ENCODE data around the gene ZNF275.
"Not testable (repeated sequence)": the region's sequence is repeated elsewhere in the genome, so short reads cannot be mapped to it uniquely, and the experiment has no call there.

Gene ZNF275

DNA sequence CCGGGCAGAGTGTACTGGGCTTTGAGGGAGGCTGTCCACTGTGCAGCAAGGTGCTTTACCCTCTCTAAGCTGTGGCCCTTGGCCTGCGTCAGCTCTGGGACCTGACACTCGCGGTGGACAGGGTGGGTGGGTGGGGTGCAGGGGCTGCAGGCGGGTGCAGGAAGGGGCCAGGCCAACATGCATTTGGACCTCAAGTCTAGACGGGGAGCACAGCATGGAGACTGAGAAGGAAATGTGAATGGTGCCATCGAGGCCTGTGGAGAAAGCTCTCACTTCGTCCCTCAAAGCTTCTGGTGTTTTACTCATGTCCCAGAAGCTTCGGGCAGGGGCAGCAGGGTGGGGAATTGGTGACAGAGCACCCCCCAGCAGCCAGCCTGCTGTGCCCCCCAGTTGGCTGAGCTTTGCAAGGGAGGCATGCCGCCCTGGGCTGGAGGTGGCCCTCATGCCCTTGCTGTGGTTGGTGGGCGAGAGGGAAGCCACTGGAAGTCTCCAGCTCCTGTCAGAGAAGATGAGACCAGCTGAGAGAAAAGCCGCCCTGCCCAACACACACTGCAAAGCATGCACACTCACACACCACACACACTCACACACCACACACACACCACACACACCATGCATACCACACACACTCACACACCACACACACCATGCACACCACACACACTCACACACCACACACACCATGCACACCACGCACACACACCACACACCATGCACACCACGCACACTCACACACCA is 54.9 kb downstream of the ZNF275 start:
- no peak for DNase-seq

- not testable (repeated sequence) for DNase-seq
Observed at GRCh38 chrX:153389460-153389768, 55.5 kb downstream of the ZNF275 start.

DNA sequence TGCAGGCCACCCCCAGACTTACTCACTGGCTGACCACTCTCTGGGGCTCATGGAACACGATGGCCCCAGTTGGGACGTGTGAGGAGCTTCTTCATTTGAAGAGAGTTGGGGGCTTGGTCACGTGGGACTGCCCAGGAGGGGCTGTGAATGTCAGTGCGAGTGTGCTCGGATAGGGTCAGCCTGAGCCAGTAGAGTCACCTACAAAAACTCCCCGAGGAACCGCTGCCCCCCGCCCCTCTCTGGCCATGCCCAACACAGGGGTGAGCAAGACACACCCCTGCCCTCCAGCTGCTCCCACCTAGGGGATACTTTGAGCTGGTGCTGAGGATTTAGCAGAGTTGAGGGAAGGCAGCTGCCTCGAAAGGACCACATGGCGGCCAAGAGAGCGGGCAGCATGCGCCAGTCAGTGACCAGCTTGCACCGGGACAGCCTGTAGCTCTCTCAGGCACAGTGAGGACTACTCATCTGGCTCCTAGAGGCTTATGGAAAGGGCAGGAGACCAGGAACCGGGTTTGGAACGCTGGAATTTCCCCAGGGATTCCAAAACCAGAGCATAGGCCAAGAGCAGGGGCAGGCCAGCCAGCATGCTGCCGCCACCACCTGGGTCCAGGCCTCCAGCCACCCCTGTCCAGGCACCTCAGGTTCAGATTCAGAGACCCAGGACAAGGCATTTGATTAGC is 58.8 kb downstream of the ZNF275 start:
- no peak for DNase-seq

DNA sequence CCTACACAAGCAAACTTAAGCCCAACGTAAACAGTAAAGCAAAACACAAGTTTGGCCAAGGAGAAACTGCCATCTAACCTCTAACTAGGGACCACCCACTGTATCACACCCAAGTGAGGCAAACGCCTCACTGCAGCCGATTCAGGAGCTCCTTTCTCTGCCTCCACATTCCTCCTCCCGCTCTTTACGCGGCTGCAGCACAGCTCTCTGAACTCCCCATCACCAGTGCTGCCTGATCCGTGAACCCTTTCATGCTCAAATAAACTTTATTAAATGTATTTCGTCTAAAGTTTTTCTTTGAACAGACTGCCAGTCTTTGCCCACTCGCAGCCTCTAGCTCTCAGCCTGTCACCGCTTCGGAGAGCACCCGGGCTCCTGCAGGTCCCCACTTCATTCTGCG is 60.7 kb downstream of the ZNF275 start:
- DNase-seq = no peak

DNA sequence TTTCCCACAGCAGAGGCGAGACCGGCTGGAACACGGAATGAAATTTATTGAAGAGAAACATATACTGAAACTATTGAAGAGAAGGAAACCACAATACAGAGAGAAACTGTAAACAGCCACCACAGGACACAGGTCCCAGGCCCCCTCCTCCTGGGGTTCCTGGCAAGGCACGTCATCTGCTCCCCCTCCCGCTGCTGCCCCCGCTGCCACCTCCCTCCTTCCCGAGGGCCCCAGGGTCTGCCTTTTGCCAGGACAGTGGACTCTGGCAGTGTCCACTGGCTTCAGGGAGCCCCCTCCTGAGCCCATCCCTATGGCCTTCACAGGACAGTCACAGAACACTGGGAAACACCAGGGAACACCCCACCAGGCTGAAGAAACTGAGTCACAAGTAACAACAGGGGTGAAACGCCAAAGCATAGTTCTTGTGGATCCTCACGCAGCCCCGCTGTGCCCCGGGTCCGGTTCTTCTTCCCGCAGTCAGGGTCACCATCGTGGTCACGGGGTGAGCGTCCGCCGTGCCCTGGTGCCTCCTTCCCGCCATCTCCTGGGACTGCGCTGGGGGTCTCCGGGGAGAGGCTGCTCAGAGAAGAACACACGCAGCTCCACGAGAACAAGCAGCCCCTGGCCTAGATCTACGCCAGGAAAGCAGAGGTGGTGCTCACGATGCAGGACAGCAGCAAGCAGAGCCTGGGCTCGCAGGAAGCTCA is 61.8 kb downstream of the ZNF275 start:
- DNase-seq = no peak

DNA sequence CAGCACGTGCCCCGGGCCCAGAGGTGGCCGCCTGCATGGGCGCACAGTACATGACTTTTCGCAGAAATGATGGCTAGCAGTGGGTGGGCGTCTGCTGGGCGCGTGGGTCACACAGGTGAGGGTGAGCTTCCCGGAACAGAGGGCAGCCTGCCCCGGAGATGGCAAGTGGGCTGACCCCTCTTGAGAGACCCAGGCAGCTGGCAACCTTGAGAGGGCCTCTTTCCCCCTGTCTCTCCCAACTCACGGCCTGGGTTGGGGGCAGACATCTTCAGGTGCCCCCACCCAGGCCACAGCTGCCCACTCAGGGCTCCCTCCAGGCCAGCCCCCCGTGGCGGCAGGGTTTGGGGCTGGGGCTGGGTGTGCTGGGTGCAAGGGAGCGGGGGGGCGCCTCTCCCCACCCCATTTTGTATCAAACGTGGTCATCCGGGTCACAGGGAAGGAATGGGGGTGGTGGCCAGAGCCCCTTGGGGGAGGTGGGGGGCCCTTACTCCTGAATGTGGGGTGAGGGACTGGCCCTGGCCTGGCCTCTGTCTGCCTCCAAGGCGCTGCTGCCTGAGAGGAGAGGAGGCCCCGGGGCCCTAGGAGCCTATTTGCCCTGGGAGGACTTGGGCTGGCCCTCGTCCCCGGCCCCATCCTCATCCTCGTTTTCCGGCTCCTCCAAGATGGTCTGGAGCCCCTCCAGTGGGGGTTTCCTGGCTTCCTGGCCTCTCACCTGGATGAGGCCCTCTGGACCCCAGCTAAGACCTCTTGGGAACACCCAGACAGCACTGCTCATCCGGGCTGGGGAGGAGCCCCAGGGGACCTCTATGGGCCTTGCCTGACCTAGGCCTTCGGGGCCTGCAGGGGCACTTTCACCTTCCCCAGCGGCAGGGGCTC is 62.6 kb downstream of the ZNF275 start:
- no peak for DNase-seq

GRCh38 chrX:153397256-153397960 is 63.5 kb downstream of the ZNF275 start:
- no peak for DNase-seq

- DNase-seq = no peak
Observed at GRCh38 chrX:153398275-153398960, 64.5 kb downstream of the ZNF275 start.

- DNase-seq = no peak
Observed at GRCh38 chrX:153400146-153401132, 66.5 kb downstream of the ZNF275 start.

DNA sequence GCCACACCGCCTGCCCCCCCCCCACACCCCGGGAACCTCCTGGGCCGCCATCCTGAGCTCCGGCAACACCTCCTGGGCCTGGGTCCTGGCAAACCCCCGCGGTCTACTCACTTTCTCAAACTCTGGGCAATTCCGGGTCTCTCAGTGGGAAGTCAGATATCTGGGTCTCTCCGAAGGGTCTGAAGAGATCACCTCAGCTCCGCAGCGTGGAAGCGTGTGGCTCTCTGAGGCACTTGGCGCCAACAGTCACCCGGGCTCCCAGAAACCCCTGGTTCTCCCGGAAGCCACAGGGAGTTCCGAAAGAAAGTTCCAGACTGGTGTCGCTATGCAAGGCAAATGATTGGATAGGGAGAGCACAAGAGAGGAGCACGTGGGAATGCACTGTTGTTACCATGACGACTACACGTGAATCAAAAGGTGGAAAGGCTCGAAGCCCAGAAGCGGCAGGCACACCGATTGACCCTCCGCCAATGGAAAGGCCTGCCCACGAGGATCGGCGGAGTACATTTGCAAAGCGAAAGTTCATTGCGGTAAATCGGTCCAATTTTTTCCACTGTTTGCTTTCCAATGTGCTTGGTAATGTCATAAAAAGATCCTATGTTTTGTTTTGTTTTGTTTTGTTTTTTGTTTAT is 67.3 kb downstream of the ZNF275 start, which contains the start of gene PNMA6E:
PNMA6E (minus strand) TSS at position 218 of the 632 bp plus-strand sequence. CDS start 2,501 bp downstream, outside the sequence.
- no peak for DNase-seq

Measured in GF-D8 (cell line).